RPMI7951 (cell line): ENCODE results near the gene RHOG. TPM values are rescaled to one million over a fixed set of nuclear protein-coding genes. Genes with fewer than 3 reads are reported as not detected.

ENCODE experiments used
- total RNA-seq: library from RNA; depleted of rRNA; stranded (reverse); fragments of >200 nt; shearing (Covaris generic); gene quantifications from 2 replicates; pipeline ENCODE4 v1.2.3, GENCODE V29; 2014; rRNA removed

The RHOG gene
- total RNA-seq, 1 experiment from 2014 or later, result 26.3 TPM

Other genes with a start within 250 kb of the RHOG start
- not detected in 2 replicates for gene ART5, start 199.0 kb downstream of the RHOG start, total RNA-seq
- gene ART1, start 195.8 kb downstream of the RHOG start, total RNA-seq, result not detected in 2 replicates
- gene CHRNA10, start 169.6 kb downstream of the RHOG start, total RNA-seq, result 0.20 and 0.36 TPM in 2 replicates
- 77.0 and 97.9 TPM in 2 replicates for gene NUP98, start 43.4 kb downstream of the RHOG start, total RNA-seq
- gene PGAP2, start 32.4 kb downstream of the RHOG start, total RNA-seq, result 7.6 and 9.0 TPM in 2 replicates
- gene STIM1, start 14.7 kb upstream of the RHOG start, total RNA-seq, result 13.8 and 14.5 TPM in 2 replicates